Loucy (cell line): ENCODE data around the gene ACTL7B.
"Not testable (repeated sequence)": the region's sequence is repeated elsewhere in the genome, so short reads cannot be mapped to it uniquely, and the experiment has no call there.

Experiments used
- H2AFZ ChIP-seq: fragments of 200-600 bp; sonication (generic); 2 replicates; pipeline ENCODE4 v1.6.0; 2016; ENCODE audit warnings: antibody characterized with exemption, mild to moderate bottlenecking, low read length, moderate library complexity
- H3F3A ChIP-seq: fragments of 200-600 bp; 2 replicates; pipeline ENCODE4 v1.6.0; 2016; ENCODE audit warnings: antibody characterized with exemption, low read depth, mild to moderate bottlenecking
- H3K27me3 ChIP-seq: fragments of 200-600 bp; sonication (generic); 2 replicates; pipeline ENCODE4 v1.6.1; 2014; ENCODE audit warnings: low read length, mild to moderate bottlenecking; ENCODE audit not compliant: insufficient read depth, poor library complexity, severe bottlenecking
- H3K36me3 ChIP-seq: fragments of 200-600 bp; sonication (generic); 2 replicates; pipeline ENCODE4 v1.6.1; 2016; ENCODE audit warnings: low read length; ENCODE audit not compliant: insufficient read depth
- H3K4me1 ChIP-seq: fragments of 200-600 bp; sonication (generic); 2 replicates; pipeline ENCODE4 v1.5.1; 2014; ENCODE audit warnings: low read length, mild to moderate bottlenecking; ENCODE audit not compliant: insufficient read depth, poor library complexity, severe bottlenecking
- H3K4me2 ChIP-seq: fragments of 200-600 bp; sonication (generic); 2 replicates; pipeline ENCODE4 v1.6.0; 2014; ENCODE audit warnings: antibody characterized with exemption, low read length, low read depth, mild to moderate bottlenecking; ENCODE audit not compliant: poor library complexity, severe bottlenecking
- H3K4me3 ChIP-seq: fragments of 200-600 bp; sonication (generic); 2 replicates; pipeline ENCODE4 v1.5.1; 2014; ENCODE audit warnings: low read length, mild to moderate bottlenecking, mixed read lengths; ENCODE audit not compliant: poor library complexity, severe bottlenecking
- H3K79me2 ChIP-seq: fragments of 200-600 bp; sonication (generic); 2 replicates; pipeline ENCODE4 v1.6.1; 2014; ENCODE audit warnings: low read length; ENCODE audit not compliant: insufficient read depth
- H3K9ac ChIP-seq: fragments of 200-600 bp; sonication (generic); 2 replicates; pipeline ENCODE4 v1.6.0; 2014; ENCODE audit warnings: mild to moderate bottlenecking, low read depth, low read length, moderate library complexity; ENCODE audit not compliant: poor library complexity, severe bottlenecking
- H3K9me2 ChIP-seq: fragments of 200-600 bp; sonication (generic); replicated peaks from 2 replicates; pipeline ENCODE4 v1.6.1; 2016; ENCODE audit warnings: low read depth, low read length, mixed read lengths
- H3K9me3 ChIP-seq: fragments of 200-600 bp; sonication (generic); 2 replicates; pipeline ENCODE4 v1.6.1; 2014; ENCODE audit warnings: mild to moderate bottlenecking, antibody characterized with exemption, low read length, low read depth; ENCODE audit not compliant: insufficient read depth
- H4K20me1 ChIP-seq: fragments of 200-600 bp; sonication (generic); 2 replicates; pipeline ENCODE4 v1.6.0; 2014; ENCODE audit warnings: antibody characterized with exemption, low read length, mild to moderate bottlenecking; ENCODE audit not compliant: insufficient read depth, poor library complexity, severe bottlenecking
- CTCF ChIP-seq: fragments of 200-600 bp; sonication (generic); conservative IDR thresholded peaks from 2 replicates; pipeline ENCODE4 v1.5.1; 2014; ENCODE audit warnings: mild to moderate bottlenecking, antibody characterized with exemption, low read length
- EZH2phosphoT487 ChIP-seq: fragments of 200-600 bp; IDR thresholded peaks from 2 replicates; pipeline ENCODE4 v1.6.1; 2018; ENCODE audit warnings: antibody characterized with exemption, mild to moderate bottlenecking, moderate library complexity, borderline replicate concordance

ACTL7B gene

DNA sequence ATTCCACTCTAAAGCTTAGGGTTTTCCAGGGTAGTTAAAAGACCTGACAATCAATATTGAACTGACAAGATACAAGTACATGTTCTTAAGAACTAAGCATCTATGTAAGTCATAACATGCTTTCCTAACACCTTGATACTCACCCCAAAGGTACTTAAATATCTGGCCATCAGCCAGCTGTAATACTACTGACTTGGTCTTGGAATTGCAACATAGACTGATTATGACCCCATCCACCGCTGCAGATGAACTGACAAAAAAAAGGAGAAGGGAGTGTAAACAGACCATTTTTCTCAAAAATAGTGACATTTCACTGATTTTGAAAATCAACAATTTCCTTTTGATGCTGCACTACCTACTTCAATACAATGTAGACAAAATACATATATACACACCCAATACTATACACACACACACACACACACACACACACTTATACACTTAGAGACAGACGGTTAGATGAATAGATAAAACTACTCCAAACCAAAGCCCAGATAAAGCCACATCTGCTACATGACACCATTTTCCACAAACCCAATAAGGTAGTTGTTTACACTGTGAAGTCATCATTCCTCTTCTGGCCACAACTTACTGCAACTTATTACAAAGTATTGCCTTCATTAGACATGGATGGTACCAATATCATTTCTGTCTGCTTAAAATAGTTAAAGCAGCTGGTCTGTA lies 47.8 kb upstream of the ACTL7B start:
- H3K9me2 ChIP-seq, result no peaks in the 10 kb centered on the region
- H2AFZ ChIP-seq, result no peak overlapping the region
- H3K27me3 ChIP-seq, result no peaks in the 10 kb centered on the region
- no peak overlapping the region for H3K9ac ChIP-seq
- no peak for TF ChIP-seq CTCF
- H3K4me2 ChIP-seq, result no peak overlapping the region
- no peaks in the 10 kb centered on the region for H3K79me2 ChIP-seq
- H3K4me1 ChIP-seq, result no peaks in the 10 kb centered on the region
- no peaks in the 10 kb centered on the region for H3F3A ChIP-seq
- H3K4me3 ChIP-seq, result no peak overlapping the region
- H3K9me3 ChIP-seq, result no peaks in the 10 kb centered on the region
- no peaks in the 10 kb centered on the region for H4K20me1 ChIP-seq
- peaks cover 69% of the 10 kb centered on the region for H3K36me3 ChIP-seq

GRCh38 chr9:108900176-108900575 lies 44.4 kb upstream of the ACTL7B start:
- Histone ChIP-seq H3K79me2 (no peaks in the 10 kb centered on the region), H3K9ac (no peak overlapping the region), H3K4me3 (no peak overlapping the region), H3K4me1 (no peaks in the 10 kb centered on the region), H3K4me2 (no peak overlapping the region), H3K9me3 (no peaks in the 10 kb centered on the region), H3K9me2 (no peaks in the 10 kb centered on the region), H4K20me1 (no peaks in the 10 kb centered on the region), H3K27me3 (no peaks in the 10 kb centered on the region), H3K36me3 (peaks cover 72% of the 10 kb centered on the region), H3F3A (no peaks in the 10 kb centered on the region), H2AFZ (no peak overlapping the region)
- TF ChIP-seq CTCF (no peak), EZH2phosphoT487 (no peak)

DNA sequence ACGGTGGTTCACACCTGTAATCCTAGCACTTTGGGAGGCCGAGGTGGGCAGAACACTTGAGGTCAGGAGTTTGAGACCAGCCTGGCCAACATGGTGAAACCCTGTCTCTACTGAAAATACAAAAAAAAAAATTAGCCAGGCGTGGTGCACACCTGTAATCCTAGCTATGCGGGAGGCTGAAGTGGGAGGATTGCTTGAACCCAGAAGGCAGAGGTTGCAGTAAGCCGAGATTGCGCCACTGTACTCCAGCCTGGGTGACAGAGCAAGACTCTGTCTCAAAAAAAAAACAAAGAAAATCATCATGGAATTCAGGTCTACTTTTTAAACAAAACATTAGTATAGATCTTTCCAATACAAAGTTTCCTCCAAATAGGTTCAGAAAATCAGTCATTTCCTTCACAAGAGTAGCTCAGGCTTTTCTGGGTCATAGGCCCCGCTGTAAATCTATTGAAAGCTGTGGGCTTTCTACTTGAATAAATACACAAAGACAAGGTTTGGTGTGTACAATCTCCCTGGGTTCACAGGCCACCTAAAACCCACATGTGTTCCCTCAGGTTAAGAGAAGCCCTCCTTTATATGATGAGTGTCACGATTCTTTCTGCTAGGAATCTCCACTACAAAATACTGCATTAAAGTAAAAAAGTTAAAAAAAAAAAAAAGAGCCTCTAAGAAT lies 43.4 kb upstream of the ACTL7B start:
- H3K4me2 ChIP-seq, H2AFZ ChIP-seq, H3K79me2 ChIP-seq, H3K9me3 ChIP-seq, H3K9me2 ChIP-seq, H3K4me3 ChIP-seq, H3K27me3 ChIP-seq, H3F3A ChIP-seq, H4K20me1 ChIP-seq, H3K4me1 ChIP-seq, H3K9ac ChIP-seq: not testable (repeated sequence)
- H3K36me3 ChIP-seq, result peaks cover 71% of the 10 kb centered on the region
